Aorta (tissue), 5 donors: ENCODE measurements around the gene ERG. TPM values are rescaled to one million over a fixed set of nuclear protein-coding genes. Genes with fewer than 3 reads are reported as not detected.

ENCODE experiments used
- ATAC-seq: fragments of 200-7000 bp; cut with Tn5 transposase; one replicate; pipeline ENCODE4 v1.9.1; 2022; ENCODE audit warnings: moderate library complexity; ENCODE audit not compliant: low FRiP score
- DNase-seq, 2 donors: peaks; one replicate each; pipeline ENCODE4 v3.0.0-alpha.2; 2020
- H3K27ac ChIP-seq, 2 donors: one replicate each; pipeline ENCODE4 v1.5.1; 2013; ENCODE audit warnings: low read length in 2 of 2, mild to moderate bottlenecking in 2 of 2, moderate library complexity in 2 of 2, control low read depth in 1 of 2, inconsistent platforms in 1 of 2, low read depth in 1 of 2
- H3K27me3 ChIP-seq, 2 donors: one replicate each; pipeline ENCODE4 v1.6.1; 2013; ENCODE audit warnings: control low read depth in 1 of 2, low read length in 1 of 2, mild to moderate bottlenecking in 1 of 2, moderate library complexity in 1 of 2; ENCODE audit not compliant: insufficient read depth in 2 of 2, control insufficient read depth in 1 of 2
- H3K36me3 ChIP-seq, 2 donors: one replicate each; pipeline ENCODE4 v1.6.1; 2013; ENCODE audit warnings: control low read depth in 1 of 2, low read length in 1 of 2, mild to moderate bottlenecking in 1 of 2; ENCODE audit not compliant: insufficient read depth in 2 of 2, control insufficient read depth in 1 of 2
- H3K4me1 ChIP-seq, 2 donors: one replicate each; pipeline ENCODE4 v1.6.1; 2013; ENCODE audit warnings: low read length in 2 of 2, control low read depth in 1 of 2, mild to moderate bottlenecking in 1 of 2, moderate library complexity in 1 of 2; ENCODE audit not compliant: insufficient read depth in 2 of 2, control insufficient read depth in 1 of 2
- H3K4me3 ChIP-seq, 2 donors: one replicate each; pipeline ENCODE4 v1.5.1; 2013; ENCODE audit warnings: low read length in 2 of 2, control low read depth in 1 of 2, mild to moderate bottlenecking in 1 of 2
- H3K9me3 ChIP-seq: one replicate; pipeline ENCODE4 v1.6.1; 2013; ENCODE audit warnings: mild to moderate bottlenecking, low read length; ENCODE audit not compliant: control insufficient read depth
- WGBS, 2 donors: extraction: QIAGEN DNeasy Blood & Tissue Kit; methylation state at CpG; one replicate each; pipeline ENCODE4 v1.1.7; 2013; 5-methylcytosine and 5-hydroxymethylcytosine counted together
- intact Hi-C, 2 donors: fragments of 100-400 bp; cut with DNase I; formaldehyde crosslinking; loops; one replicate each; pipeline versions ENCODE4 v1.14.2 to v1.15.0; 2022
- polyA plus RNA-seq, 2 donors: library from polyadenylated mRNA; stranded (reverse); fragments of 200-250 nt; gene quantifications; one replicate each; pipeline ENCODE4 v1.2.3, GENCODE V29; 2013
- total RNA-seq, 2 donors: library from RNA; stranded (reverse); fragmentation: NEBNext Ultra II Directional; extraction: Animal tissue kit (Norgen Biotek cat#: 25700); gene quantifications; one replicate each; pipeline ENCODE4 v1.2.1, GENCODE V29; 2021
- donor health status: healthy with polysubstance abuse.
- donor health status: Bipolar disorder and iron deficiency.
- donor health status: DM: no; HTN: no; CAD: no.
- donor health status: DM: no; HTN: no; CAD: no.
- donor health status: DM: yes; HTN: yes; CAD: no.

ERG gene
- total and polyA plus RNA-seq, 4 donors = 33.5 to 133 (median 86.4) TPM

GRCh38 chr21:38475519-38475918 lies 22.8 kb downstream of the ERG start:
- 80 to 84% methylated on average over 6 of the region's 6 CpGs for WGBS, 2 donors
- Histone ChIP-seq H3K4me1 (peaks cover 0 to 3% of the 10 kb centered on the region in 2 donors), H3K27me3 (no peaks in the 10 kb centered on the region), H3K27ac (no peak overlapping the region), H3K9me3 (no peaks in the 10 kb centered on the region), H3K36me3 (no peaks in the 10 kb centered on the region), H3K4me3 (no peak overlapping the region)
- ATAC-seq = no peak
- intact Hi-C loops = no loop called here
- DNase-seq = no peak

GRCh38 chr21:38474796-38475195 lies 23.5 kb downstream of the ERG start:
- DNase-seq (no peak), ATAC-seq (no peak)
- no peak overlapping the region for H3K4me3 ChIP-seq
- no peaks in the 10 kb centered on the region for H3K9me3 ChIP-seq
- intact Hi-C loops = no loop called here
- no peaks in the 10 kb centered on the region for H3K36me3 ChIP-seq
- H3K27ac ChIP-seq = no peak overlapping the region
- peaks cover 0 to 3% of the 10 kb centered on the region in 2 donors for H3K4me1 ChIP-seq
- WGBS, 2 donors = 95 to 96% methylated on average over 8 of the region's 8 CpGs
- H3K27me3 ChIP-seq = no peaks in the 10 kb centered on the region

GRCh38 chr21:38474124-38474523 lies 24.2 kb downstream of the ERG start:
- Histone ChIP-seq H3K27ac (no peak overlapping the region), H3K36me3 (no peaks in the 10 kb centered on the region), H3K4me1 (peaks cover 1 to 3% of the 10 kb centered on the region in 2 donors), H3K9me3 (no peaks in the 10 kb centered on the region), H3K4me3 (no peak overlapping the region), H3K27me3 (no peaks in the 10 kb centered on the region)
- WGBS, 2 donors = 44 to 45% methylated on average over 7 of the region's 7 CpGs
- ATAC-seq = peak; percentile 13
- no peak for DNase-seq
- intact Hi-C loops = no loop called here

DNA sequence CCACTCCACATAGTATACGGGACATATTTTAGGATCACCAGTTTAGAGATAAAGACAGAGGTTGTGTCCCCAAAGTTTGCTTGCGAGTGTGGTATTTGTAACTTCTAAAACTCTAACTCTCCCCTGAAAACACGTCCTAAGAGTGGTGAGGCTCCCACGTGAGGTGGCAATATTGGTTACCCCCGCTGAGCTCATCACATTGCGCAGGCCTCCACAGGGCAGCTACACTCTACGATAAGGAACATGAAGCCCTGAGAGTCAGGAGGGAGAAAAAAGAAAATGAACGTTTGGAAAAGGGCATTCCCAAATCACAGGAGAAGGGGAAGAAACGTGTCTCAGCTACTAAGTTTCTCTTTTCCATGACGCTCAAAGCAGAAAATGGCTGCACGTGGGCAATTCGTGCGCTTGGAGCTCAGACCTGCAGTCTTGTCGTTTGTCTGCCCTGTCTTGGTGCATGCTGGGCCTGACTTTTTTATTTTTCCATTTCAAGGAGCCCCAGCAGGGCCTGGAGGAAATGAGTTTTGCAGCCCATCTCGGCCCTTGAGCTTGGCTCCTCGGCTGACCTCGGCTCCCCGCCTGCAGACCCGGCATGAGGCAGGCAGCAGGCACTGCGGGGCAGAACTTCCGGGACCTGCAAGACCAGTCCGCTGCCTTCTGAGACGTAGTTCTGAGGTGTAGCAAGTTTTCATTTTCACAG lies 25.7 kb downstream of the ERG start:
- no peak overlapping the region for H3K27ac ChIP-seq
- no peaks in the 10 kb centered on the region for H3K27me3 ChIP-seq
- DNase-seq = no peak
- intact Hi-C loops = no loop called here
- H3K4me3 ChIP-seq = no peak overlapping the region
- H3K9me3 ChIP-seq = no peaks in the 10 kb centered on the region
- no peak for ATAC-seq
- WGBS, 2 donors = 78 to 81% methylated on average over 23 of the region's 23 CpGs
- H3K36me3 ChIP-seq = no peaks in the 10 kb centered on the region
- H3K4me1 ChIP-seq = peaks cover 1 to 3% of the 10 kb centered on the region in 2 donors

DNA sequence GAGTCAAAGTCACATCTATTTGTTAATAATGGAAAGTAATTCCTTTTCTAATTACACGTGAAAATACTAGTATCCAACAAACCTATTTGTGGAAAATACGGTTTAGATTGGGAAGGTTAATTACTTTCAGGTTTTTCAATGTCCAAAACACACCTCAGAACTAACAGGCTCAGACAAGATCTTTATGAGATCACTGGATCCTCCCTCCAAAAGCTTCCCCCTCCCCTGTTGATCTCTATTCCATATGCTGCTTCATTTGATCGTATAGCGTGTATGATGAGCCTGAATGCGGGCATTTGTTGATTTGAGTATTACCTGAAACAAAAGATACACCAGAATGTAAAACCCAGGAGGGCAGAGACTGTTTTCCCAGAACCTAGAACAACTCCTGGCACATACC lies 26.5 kb downstream of the ERG start:
- ATAC-seq = no peak
- H3K4me1 ChIP-seq = peaks cover 0 to 1% of the 10 kb centered on the region in 2 donors
- WGBS, 2 donors = 89 to 90% methylated on average over 5 of the region's 5 CpGs
- H3K4me3 ChIP-seq = no peak overlapping the region
- intact Hi-C loops = no loop called here
- no peaks in the 10 kb centered on the region for H3K9me3 ChIP-seq
- H3K27ac ChIP-seq = no peak overlapping the region
- peaks cover 0 to 6% of the 10 kb centered on the region in 2 donors for H3K36me3 ChIP-seq
- H3K27me3 ChIP-seq = no peaks in the 10 kb centered on the region
- no peak for DNase-seq

DNA sequence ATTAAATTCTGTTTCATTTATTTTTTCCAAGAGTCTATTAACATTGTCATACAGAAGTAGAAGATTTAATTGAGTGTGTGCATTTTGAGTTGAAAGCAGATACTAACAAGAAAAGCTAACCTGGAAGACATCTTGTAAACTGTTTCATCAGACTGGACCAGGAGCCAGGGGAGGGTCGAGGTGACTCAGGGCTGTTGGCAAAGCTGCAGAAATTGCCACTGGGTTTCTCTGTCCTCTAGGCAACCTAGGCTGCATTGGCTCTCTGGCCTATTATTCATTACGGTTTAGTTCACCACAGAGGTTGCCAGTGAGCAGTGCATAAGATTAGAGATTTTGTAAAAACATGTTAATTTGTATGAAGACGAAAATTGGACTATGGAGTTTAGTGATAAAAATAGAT lies 27.5 kb downstream of the ERG start:
- Histone ChIP-seq H3K27me3 (no peaks in the 10 kb centered on the region), H3K9me3 (no peaks in the 10 kb centered on the region), H3K4me1 (peaks cover 0 to 1% of the 10 kb centered on the region in 2 donors), H3K4me3 (no peak overlapping the region), H3K27ac (peak overlapping the region in 1 of 2 donors; percentile 30), H3K36me3 (peaks cover 0 to 6% of the 10 kb centered on the region in 2 donors)
- intact Hi-C loops = no loop called here
- no peak for ATAC-seq
- no peak for DNase-seq
- WGBS, 2 donors = 7 to 9% methylated on average over 3 of the region's 3 CpGs

GRCh38 chr21:38469642-38470041 lies 28.6 kb downstream of the ERG start:
- no peak overlapping the region for H3K27ac ChIP-seq
- 49 to 63% methylated on average over 1 of the region's 1 CpG for WGBS, 2 donors
- peaks cover 0 to 1% of the 10 kb centered on the region in 2 donors for H3K4me1 ChIP-seq
- peaks cover 0 to 6% of the 10 kb centered on the region in 2 donors for H3K36me3 ChIP-seq
- H3K9me3 ChIP-seq = no peaks in the 10 kb centered on the region
- no peak overlapping the region for H3K4me3 ChIP-seq
- DNase-seq (no peak), ATAC-seq (no peak)
- intact Hi-C loops = no loop called here
- H3K27me3 ChIP-seq = no peaks in the 10 kb centered on the region

DNA sequence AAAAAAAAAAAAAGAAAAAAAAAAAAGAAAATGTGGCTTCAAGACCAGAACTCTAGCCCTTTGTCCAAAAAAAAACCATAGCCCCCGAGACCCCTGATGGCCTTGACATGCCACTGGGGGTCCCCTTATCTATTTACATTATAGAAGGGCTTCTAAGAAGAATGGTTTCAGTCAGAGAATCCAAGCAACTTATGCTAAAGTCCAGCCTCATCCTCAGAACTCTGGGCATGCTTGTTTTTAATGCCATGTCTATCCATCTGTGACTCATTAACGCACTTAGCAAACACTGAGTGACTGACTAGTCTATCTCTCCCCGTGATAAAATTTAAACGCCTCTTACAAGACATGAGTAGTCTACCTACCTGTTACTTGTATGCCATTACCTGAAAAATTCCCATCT lies 29.3 kb downstream of the ERG start:
- Histone ChIP-seq H3K9me3 (no peaks in the 10 kb centered on the region), H3K4me3 (no peak overlapping the region), H3K27ac (no peak overlapping the region), H3K27me3 (no peaks in the 10 kb centered on the region), H3K36me3 (peaks cover 0 to 6% of the 10 kb centered on the region in 2 donors), H3K4me1 (peaks cover 0 to 1% of the 10 kb centered on the region in 2 donors)
- ATAC-seq = no peak
- WGBS, 2 donors = 79 to 81% methylated on average over 4 of the region's 4 CpGs
- intact Hi-C loops = no loop called here
- no peak for DNase-seq

GRCh38 chr21:38467911-38468310 lies 30.4 kb downstream of the ERG start:
- intact Hi-C loops = no loop called here
- H3K4me1 ChIP-seq = peaks cover 1 to 3% of the 10 kb centered on the region in 2 donors
- WGBS, 2 donors = 85 to 93% methylated on average over 4 of the region's 4 CpGs
- H3K27me3 ChIP-seq = no peaks in the 10 kb centered on the region
- H3K27ac ChIP-seq = no peak overlapping the region
- no peak overlapping the region for H3K4me3 ChIP-seq
- peaks cover 0 to 6% of the 10 kb centered on the region in 2 donors for H3K36me3 ChIP-seq
- DNase-seq = no peak
- H3K9me3 ChIP-seq = no peaks in the 10 kb centered on the region
- ATAC-seq = no peak
